OCI-LY7 (cell line): ENCODE data around the gene NUDT22. TPM values are rescaled to one million over a fixed set of nuclear protein-coding genes. Genes with fewer than 3 reads are reported as not detected.

ENCODE experiments used
- BruUV-seq: library from RNA; stranded (reverse); fragments of 400-500 nt; replicated peaks from 2 replicates; lab custom pipeline; 2021; lab: Mats Ljungman, UMichigan
- CTCF ChIA-PET: fragments of 300-600 bp; sonication (Branson Sonifier 250); formaldehyde crosslinking; loops from one replicate; lab custom pipeline; 2022; ENCODE audit warnings: antibody characterized with exemption; ENCODE audit not compliant: unreplicated experiment; lab: Charles Lee
- POLR2A ChIA-PET: fragments of 300-600 bp; sonication (Branson Sonifier 250); formaldehyde crosslinking; loops from one replicate; lab custom pipeline; 2022; ENCODE audit warnings: antibody characterized with exemption; lab: Charles Lee
- DNase-seq: peaks from one replicate; pipeline ENCODE4 v3.0.0-alpha.2; 2015; ENCODE audit warnings: low spot score
- H2AFZ ChIP-seq: fragments of 200-600 bp; sonication (generic), shearing (Covaris generic); 2 replicates; pipeline ENCODE4 v1.6.1; 2014; ENCODE audit warnings: mild to moderate bottlenecking, antibody characterized with exemption, low read length, moderate library complexity
- H3K27ac ChIP-seq: fragments of 200-600 bp; sonication (generic); 2 replicates; pipeline ENCODE4 v1.5.1; 2014; ENCODE audit warnings: mixed run types, low read depth, mild to moderate bottlenecking, moderate library complexity, low read length, inconsistent platforms; ENCODE audit not compliant: poor library complexity, severe bottlenecking
- H3K36me3 ChIP-seq: fragments of 200-600 bp; sonication (generic); 2 replicates; pipeline ENCODE4 v1.6.1; 2014; ENCODE audit warnings: mild to moderate bottlenecking, antibody characterized with exemption, low read length, moderate library complexity, mixed read lengths; ENCODE audit not compliant: insufficient read depth
- H3K4me1 ChIP-seq: fragments of 200-600 bp; sonication (generic); 2 replicates; pipeline ENCODE4 v1.5.1; 2014; ENCODE audit warnings: mild to moderate bottlenecking, low read length; ENCODE audit not compliant: insufficient read depth, poor library complexity, severe bottlenecking
- H3K4me2 ChIP-seq: fragments of 200-600 bp; sonication (generic); 2 replicates; pipeline ENCODE4 v1.6.1; 2014; ENCODE audit warnings: mild to moderate bottlenecking, low read length
- H3K4me3 ChIP-seq: fragments of 200-600 bp; sonication (generic); 2 replicates; pipeline ENCODE4 v1.5.1; 2014; ENCODE audit warnings: mild to moderate bottlenecking, low read depth, low read length; ENCODE audit not compliant: poor library complexity, severe bottlenecking
- H3K79me2 ChIP-seq: fragments of 200-600 bp; sonication (generic); 2 replicates; pipeline ENCODE4 v1.6.1; 2016; ENCODE audit warnings: low read depth, mild to moderate bottlenecking, low read length, moderate library complexity, mixed read lengths; ENCODE audit not compliant: insufficient read depth
- H3K9me2 ChIP-seq: fragments of 200-600 bp; sonication (generic); 2 replicates; pipeline ENCODE4 v1.6.1; 2016; ENCODE audit warnings: mild to moderate bottlenecking, low read length, mixed read lengths; ENCODE audit not compliant: insufficient read depth
- H3K9me3 ChIP-seq: fragments of 200-600 bp; sonication (generic); 2 replicates; pipeline ENCODE4 v1.6.1; 2014; ENCODE audit warnings: mild to moderate bottlenecking, mixed run types, low read length, mixed read lengths
- H4K20me1 ChIP-seq: fragments of 200-600 bp; sonication (generic); 2 replicates; pipeline ENCODE4 v1.6.1; 2014; ENCODE audit warnings: mild to moderate bottlenecking, antibody characterized with exemption, low read length, moderate library complexity, mixed read lengths; ENCODE audit not compliant: insufficient read depth
- EZH2phosphoT487 ChIP-seq: fragments of 200-600 bp; sonication (generic); IDR thresholded peaks from 2 replicates; pipeline ENCODE4 v1.6.1; 2018; ENCODE audit warnings: low read depth, borderline replicate concordance, mild to moderate bottlenecking, mixed run types, antibody characterized with exemption, low read length, moderate library complexity, mixed read lengths
- intact Hi-C: fragments of 100-400 bp; cut with micrococcal nuclease; formaldehyde crosslinking; loops from one replicate; pipeline ENCODE4 v1.10.0; 2022; ENCODE audit not compliant: unreplicated experiment
- total RNA-seq, 2 experiments: library from RNA; depleted of rRNA in 1 of 2; stranded (reverse); fragments of >200 nt in 1 of 2; shearing (Covaris generic) in 1 of 2; gene quantifications; 2 replicates each; pipeline ENCODE4 v1.2.3, GENCODE V29; 2014 to 2022
- TF ChIP-seq, protein P1 (sequence below): fragments of 200-600 bp; sonication (generic); conservative IDR thresholded peaks from 2 replicates; pipeline ENCODE4 v1.5.1; 2014; ENCODE audit warnings: mild to moderate bottlenecking, antibody characterized with exemption, low read length, moderate library complexity, mixed read lengths

The NUDT22 gene
- total RNA-seq, 2 experiments from 2014 or later: 81.4 to 98.4 TPM

DNA sequence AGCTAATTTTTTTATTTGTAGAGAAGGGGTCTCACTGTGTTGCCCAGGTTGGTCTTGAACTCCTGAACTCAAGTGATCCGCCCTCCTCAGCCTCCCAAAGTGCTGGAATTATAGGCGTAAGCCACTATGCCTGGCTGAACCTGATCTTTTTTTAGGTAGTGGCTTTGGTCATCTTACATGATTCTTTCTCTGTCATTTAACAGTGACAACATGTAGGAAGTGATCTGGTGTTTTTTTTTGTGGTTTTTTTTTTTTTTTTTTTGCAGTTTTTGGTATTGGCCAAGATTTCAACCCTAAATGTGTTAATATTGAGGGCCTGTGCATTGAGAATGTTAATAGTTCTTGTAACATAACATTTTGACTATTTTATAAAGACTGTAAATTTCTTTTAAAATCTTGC lies 27.6 kb upstream of the NUDT22 start:
- TF ChIP-seq EZH2phosphoT487: no peak
- TF ChIP-seq, protein P1, sequence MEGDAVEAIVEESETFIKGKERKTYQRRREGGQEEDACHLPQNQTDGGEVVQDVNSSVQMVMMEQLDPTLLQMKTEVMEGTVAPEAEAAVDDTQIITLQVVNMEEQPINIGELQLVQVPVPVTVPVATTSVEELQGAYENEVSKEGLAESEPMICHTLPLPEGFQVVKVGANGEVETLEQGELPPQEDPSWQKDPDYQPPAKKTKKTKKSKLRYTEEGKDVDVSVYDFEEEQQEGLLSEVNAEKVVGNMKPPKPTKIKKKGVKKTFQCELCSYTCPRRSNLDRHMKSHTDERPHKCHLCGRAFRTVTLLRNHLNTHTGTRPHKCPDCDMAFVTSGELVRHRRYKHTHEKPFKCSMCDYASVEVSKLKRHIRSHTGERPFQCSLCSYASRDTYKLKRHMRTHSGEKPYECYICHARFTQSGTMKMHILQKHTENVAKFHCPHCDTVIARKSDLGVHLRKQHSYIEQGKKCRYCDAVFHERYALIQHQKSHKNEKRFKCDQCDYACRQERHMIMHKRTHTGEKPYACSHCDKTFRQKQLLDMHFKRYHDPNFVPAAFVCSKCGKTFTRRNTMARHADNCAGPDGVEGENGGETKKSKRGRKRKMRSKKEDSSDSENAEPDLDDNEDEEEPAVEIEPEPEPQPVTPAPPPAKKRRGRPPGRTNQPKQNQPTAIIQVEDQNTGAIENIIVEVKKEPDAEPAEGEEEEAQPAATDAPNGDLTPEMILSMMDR: no peak
- peaks cover 6% of the 10 kb centered on the region; the same call in 1 of the 2 replicates for H4K20me1 ChIP-seq
- H3K9me2 ChIP-seq: no peaks in the 10 kb centered on the region
- CTCF ChIA-PET: no interaction called here
- POLR2A ChIA-PET: no interaction called here
- H3K4me3 ChIP-seq: no peak overlapping the region
- H3K9me3 ChIP-seq: no peaks in the 10 kb centered on the region
- H3K27ac ChIP-seq: no peak overlapping the region
- BruUV-seq: no TSS peak
- H2AFZ ChIP-seq: no peak overlapping the region
- intact Hi-C loops: no loop called here
- H3K36me3 ChIP-seq: peaks cover 39% of the 10 kb centered on the region
- no peaks in the 10 kb centered on the region for H3K79me2 ChIP-seq
- no peak for DNase-seq
- H3K4me2 ChIP-seq: no peak overlapping the region
- no peaks in the 10 kb centered on the region for H3K4me1 ChIP-seq

DNA sequence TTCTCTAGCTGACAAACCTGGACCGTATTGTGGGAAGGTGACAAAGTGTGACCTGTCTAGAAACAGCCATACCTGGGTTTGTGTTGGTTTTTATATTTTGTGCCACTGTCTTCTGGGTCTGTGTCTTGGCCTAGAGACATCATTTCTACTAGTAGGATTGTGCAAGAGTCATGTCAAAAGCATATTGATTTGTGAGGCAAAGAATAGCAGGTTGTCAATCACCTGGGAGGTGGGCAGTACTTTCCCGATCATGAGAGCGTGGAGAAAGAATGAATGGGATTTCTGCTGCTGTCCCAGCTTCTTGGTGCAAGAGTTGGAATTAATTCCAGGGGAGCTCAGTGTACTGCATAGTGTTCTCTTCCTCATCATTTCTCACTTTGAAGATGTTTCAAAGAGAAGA lies 24.5 kb upstream of the NUDT22 start:
- TF ChIP-seq, protein P1: no peak
- no peak for TF ChIP-seq EZH2phosphoT487
- CTCF ChIA-PET: no interaction called here
- POLR2A ChIA-PET: no interaction called here

GRCh38 chr11:64202992-64203391 lies 23.1 kb upstream of the NUDT22 start:
- Histone ChIP-seq H3K4me1 (peaks cover 27% of the 10 kb centered on the region), H4K20me1 (no peaks in the 10 kb centered on the region), H3K4me2 (no peak overlapping the region), H3K4me3 (no peak overlapping the region), H3K79me2 (peaks cover 10% of the 10 kb centered on the region; the same call in 1 of the 2 replicates), H3K9me3 (no peaks in the 10 kb centered on the region), H3K27ac (no peak overlapping the region), H3K9me2 (no peaks in the 10 kb centered on the region), H3K36me3 (peaks cover 71% of the 10 kb centered on the region), H2AFZ (no peak overlapping the region)
- no TSS peak for BruUV-seq
- intact Hi-C loops: loop anchor here (5.0 kb wide), 1 partner anchor 84 kb away; the partner anchor contains the start of gene GPR137
- ChIA-PET CTCF (no interaction called here), POLR2A (no interaction called here)
- no peak for DNase-seq
- TF ChIP-seq, protein P1: no peak
- no peak for TF ChIP-seq EZH2phosphoT487

More for the DNA sequence above, 24.5 kb upstream of the NUDT22 start:
- no peak overlapping the region for H3K27ac ChIP-seq
- peaks cover 61% of the 10 kb centered on the region for H3K36me3 ChIP-seq
- H3K9me3 ChIP-seq: no peaks in the 10 kb centered on the region
- no peak overlapping the region for H2AFZ ChIP-seq
- no peaks in the 10 kb centered on the region for H3K9me2 ChIP-seq
- H3K4me3 ChIP-seq: no peak overlapping the region
- BruUV-seq: no TSS peak
- no peaks in the 10 kb centered on the region for H4K20me1 ChIP-seq
- H3K4me1 ChIP-seq: peaks cover 24% of the 10 kb centered on the region
- H3K79me2 ChIP-seq: peaks cover 4% of the 10 kb centered on the region; the same call in 1 of the 2 replicates
- no peak overlapping the region for H3K4me2 ChIP-seq
- no peak for DNase-seq
- intact Hi-C loops: loop anchor here (5.0 kb wide), 1 partner anchor 86 kb away; the partner anchor contains the start of gene GPR137
